ENCODE results near the gene MEGF6.

GRCh38 chr1:3523980-3524379, 87.3 kb downstream of the MEGF6 start:
- TF ChIP-seq, protein P1, sequence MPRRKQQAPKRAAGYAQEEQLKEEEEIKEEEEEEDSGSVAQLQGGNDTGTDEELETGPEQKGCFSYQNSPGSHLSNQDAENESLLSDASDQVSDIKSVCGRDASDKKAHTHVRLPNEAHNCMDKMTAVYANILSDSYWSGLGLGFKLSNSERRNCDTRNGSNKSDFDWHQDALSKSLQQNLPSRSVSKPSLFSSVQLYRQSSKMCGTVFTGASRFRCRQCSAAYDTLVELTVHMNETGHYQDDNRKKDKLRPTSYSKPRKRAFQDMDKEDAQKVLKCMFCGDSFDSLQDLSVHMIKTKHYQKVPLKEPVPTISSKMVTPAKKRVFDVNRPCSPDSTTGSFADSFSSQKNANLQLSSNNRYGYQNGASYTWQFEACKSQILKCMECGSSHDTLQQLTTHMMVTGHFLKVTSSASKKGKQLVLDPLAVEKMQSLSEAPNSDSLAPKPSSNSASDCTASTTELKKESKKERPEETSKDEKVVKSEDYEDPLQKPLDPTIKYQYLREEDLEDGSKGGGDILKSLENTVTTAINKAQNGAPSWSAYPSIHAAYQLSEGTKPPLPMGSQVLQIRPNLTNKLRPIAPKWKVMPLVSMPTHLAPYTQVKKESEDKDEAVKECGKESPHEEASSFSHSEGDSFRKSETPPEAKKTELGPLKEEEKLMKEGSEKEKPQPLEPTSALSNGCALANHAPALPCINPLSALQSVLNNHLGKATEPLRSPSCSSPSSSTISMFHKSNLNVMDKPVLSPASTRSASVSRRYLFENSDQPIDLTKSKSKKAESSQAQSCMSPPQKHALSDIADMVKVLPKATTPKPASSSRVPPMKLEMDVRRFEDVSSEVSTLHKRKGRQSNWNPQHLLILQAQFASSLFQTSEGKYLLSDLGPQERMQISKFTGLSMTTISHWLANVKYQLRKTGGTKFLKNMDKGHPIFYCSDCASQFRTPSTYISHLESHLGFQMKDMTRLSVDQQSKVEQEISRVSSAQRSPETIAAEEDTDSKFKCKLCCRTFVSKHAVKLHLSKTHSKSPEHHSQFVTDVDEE (CRISPR knock-in tag; IDR thresholded peaks at IDR 0.05): no peak
- TF ChIP-seq ZFP3 (CRISPR knock-in tag; IDR thresholded peaks at IDR 0.05) (no peak), GLIS3 (CRISPR knock-in tag; IDR thresholded peaks at IDR 0.05) (no peak), ISL1 (CRISPR knock-in tag; IDR thresholded peaks at IDR 0.05) (no peak)
- TF ChIP-seq, protein P2, sequence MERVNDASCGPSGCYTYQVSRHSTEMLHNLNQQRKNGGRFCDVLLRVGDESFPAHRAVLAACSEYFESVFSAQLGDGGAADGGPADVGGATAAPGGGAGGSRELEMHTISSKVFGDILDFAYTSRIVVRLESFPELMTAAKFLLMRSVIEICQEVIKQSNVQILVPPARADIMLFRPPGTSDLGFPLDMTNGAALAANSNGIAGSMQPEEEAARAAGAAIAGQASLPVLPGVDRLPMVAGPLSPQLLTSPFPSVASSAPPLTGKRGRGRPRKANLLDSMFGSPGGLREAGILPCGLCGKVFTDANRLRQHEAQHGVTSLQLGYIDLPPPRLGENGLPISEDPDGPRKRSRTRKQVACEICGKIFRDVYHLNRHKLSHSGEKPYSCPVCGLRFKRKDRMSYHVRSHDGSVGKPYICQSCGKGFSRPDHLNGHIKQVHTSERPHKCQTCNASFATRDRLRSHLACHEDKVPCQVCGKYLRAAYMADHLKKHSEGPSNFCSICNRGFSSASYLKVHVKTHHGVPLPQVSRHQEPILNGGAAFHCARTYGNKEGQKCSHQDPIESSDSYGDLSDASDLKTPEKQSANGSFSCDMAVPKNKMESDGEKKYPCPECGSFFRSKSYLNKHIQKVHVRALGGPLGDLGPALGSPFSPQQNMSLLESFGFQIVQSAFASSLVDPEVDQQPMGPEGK (CRISPR knock-in tag; IDR thresholded peaks at IDR 0.05; ENCODE audit: borderline replicate concordance): no peak

All from SK-N-SH treated with all-trans-retinoic acid at 6 μM for 48 hours (cell line).